ENCODE data around the gene NPTN. TPM values are rescaled to one million over a fixed set of nuclear protein-coding genes. Genes with fewer than 3 reads are reported as not detected.

NPTN gene
- total and polyA plus RNA-seq, 2 of the 13 experiments (the other 11 are each of a cell fraction or from before 2014, with no cell fraction given): 78.0 to 110 TPM

DNA sequence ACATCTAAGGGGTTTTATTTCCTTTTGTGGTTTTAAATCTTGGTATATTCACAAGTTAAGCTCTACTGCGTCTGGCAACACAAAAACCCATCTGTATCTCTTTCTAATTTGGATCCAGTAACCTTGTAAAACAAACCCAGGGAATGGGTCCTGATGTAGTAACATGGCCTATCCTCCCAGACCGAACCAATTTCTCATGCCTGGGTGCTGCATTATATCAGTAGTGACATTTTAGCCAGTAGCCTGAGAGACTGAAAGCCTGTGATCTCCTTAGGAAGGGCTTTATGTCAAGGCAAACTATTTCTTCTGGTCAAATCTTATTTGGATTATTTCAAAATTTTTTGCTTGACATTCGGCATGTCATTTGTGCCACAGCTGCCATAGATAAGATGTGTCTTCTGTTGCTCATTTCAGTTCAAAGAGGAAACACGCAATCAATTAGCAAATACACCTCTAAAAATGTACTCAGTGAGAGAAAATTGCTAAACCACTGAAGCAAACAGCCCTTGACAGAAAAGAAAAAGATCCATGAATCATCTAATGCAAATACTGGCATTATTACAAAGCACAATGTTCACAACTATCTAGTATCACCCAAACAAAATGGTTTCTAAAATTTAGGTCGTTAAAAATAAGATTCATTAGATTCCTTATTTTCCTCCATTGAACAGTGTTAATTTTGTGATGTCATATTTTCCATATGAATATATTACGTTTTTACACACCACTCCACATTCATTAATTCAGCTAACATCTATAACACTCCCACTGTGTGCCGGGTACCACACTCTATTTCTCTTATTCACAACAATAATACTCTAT is 4.0 kb downstream of the NPTN start (continued):
- TF ChIP-seq, protein P1, sequence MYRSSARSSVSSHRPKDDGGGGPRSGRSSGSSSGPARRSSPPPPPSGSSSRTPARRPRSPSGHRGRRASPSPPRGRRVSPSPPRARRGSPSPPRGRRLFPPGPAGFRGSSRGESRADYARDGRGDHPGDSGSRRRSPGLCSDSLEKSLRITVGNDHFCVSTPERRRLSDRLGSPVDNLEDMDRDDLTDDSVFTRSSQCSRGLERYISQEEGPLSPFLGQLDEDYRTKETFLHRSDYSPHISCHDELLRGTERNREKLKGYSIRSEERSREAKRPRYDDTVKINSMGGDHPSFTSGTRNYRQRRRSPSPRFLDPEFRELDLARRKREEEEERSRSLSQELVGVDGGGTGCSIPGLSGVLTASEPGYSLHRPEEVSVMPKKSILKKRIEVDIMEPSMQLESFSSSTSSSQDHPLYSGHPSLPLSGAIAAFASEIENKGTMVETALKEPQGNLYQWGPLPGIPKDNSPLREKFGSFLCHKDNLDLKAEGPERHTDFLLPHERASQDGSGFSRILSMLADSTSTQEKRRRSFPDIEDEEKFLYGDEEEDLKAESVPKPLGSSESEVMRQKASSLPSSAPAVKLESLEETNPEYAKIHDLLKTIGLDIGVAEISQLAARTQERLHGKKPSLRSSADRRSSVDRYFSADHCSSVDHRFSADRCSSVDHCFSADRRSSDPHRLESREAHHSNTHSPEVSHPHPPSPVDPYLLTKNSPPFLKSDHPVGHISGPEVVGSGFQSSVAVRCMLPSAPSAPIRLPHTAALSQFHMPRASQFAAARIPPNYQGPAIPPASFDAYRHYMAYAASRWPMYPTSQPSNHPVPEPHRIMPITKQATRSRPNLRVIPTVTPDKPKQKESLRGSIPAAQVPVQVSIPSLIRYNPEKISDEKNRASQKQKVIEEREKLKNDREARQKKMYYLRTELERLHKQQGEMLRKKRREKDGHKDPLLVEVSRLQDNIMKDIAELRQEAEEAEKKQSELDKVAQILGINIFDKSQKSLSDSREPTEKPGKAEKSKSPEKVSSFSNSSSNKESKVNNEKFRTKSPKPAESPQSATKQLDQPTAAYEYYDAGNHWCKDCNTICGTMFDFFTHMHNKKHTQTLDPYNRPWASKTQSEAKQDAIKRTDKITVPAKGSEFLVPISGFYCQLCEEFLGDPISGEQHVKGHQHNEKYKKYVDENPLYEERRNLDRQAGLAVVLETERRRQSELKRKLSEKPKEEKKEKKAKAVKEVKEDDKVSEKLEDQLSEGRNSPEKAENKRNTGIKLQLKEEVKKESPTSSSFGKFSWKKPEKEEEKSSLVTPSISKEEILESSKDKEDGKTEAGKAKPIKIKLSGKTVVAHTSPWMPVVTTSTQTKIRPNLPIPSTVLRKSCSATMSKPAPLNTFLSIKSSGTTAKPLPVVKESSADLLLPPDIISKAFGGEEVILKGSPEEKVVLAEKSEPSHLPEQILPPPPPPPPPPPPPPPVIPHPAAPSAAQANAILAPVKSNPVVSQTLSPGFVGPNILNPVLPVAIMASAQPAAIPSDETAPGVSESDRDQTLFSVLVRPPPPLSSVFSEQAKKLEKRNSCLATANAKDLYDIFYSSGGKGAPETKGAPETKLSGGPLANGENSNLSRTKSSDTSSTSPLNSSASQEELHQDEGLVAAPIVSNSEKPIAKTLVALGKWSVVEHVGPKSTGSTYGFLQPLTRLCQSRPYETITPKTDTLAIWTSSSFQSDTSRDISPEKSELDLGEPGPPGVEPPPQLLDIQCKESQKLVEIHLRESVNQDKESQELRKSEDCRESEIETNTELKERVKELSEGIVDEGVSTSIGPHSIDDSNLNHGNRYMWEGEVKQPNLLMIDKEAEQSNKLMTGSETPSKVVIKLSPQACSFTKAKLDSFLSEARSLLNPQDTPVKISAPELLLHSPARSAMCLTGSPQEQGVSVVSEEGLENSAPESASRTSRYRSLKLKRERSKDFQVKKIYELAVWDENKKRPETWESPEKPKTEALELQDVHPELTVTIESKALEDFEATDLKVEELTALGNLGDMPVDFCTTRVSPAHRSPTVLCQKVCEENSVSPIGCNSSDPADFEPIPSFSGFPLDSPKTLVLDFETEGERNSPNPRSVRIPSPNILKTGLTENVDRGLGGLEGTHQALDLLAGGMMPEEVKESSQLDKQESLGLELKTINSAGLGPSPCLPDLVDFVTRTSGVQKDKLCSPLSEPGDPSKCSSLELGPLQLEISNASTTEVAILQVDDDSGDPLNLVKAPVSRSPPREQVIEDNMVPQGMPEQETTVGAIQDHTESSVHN (CRISPR knock-in tag; IDR thresholded peaks at IDR 0.05): no peak
- TF ChIP-seq SALL2 (CRISPR knock-in tag; IDR thresholded peaks at IDR 0.05) (no peak), ZNF816 (CRISPR knock-in tag; IDR thresholded peaks at IDR 0.05; ENCODE audit: borderline replicate concordance) (no peak), POLR2AphosphoS5 (IDR thresholded peaks at IDR 0.05; ENCODE audit: low read depth, low read length) (no peak), BHLHE40 (IDR thresholded peaks at IDR 0.05; ENCODE audit: low read length) (no peak), ZNF256 (CRISPR knock-in tag; conservative IDR thresholded peaks at IDR 0.05) (no peak), BRD4 (CRISPR knock-in tag; IDR thresholded peaks at IDR 0.05) (no peak), TARDBP (CRISPR knock-in tag; IDR thresholded peaks at IDR 0.05) (no peak), TCF7L2 (IDR thresholded peaks at IDR 0.05; ENCODE audit: low read depth, low read length) (peak; percentile 42; the same call in 1 of the 2 replicates), CREB1 (IDR thresholded peaks at IDR 0.05) (peak; percentile 42), CREB1 (CRISPR knock-in tag; IDR thresholded peaks at IDR 0.05) (peak; percentile 63; the same call in 1 of the 2 replicates), TFDP2 (CRISPR knock-in tag; IDR thresholded peaks at IDR 0.05) (no peak), CEBPG (CRISPR knock-in tag; IDR thresholded peaks at IDR 0.05) (peak; percentile 60), STAT5B (CRISPR knock-in tag; IDR thresholded peaks at IDR 0.05) (no peak), CC2D1A (CRISPR knock-in tag; IDR thresholded peaks at IDR 0.05) (no peak)
- TF ChIP-seq, protein P2, sequence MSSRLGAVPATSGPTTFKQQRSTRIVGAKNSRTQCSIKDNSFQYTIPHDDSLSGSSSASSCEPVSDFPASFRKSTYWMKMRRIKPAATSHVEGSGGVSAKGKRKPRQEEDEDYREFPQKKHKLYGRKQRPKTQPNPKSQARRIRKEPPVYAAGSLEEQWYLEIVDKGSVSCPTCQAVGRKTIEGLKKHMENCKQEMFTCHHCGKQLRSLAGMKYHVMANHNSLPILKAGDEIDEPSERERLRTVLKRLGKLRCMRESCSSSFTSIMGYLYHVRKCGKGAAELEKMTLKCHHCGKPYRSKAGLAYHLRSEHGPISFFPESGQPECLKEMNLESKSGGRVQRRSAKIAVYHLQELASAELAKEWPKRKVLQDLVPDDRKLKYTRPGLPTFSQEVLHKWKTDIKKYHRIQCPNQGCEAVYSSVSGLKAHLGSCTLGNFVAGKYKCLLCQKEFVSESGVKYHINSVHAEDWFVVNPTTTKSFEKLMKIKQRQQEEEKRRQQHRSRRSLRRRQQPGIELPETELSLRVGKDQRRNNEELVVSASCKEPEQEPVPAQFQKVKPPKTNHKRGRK (CRISPR knock-in tag; IDR thresholded peaks at IDR 0.05): no peak
- TF ChIP-seq, protein P3, sequence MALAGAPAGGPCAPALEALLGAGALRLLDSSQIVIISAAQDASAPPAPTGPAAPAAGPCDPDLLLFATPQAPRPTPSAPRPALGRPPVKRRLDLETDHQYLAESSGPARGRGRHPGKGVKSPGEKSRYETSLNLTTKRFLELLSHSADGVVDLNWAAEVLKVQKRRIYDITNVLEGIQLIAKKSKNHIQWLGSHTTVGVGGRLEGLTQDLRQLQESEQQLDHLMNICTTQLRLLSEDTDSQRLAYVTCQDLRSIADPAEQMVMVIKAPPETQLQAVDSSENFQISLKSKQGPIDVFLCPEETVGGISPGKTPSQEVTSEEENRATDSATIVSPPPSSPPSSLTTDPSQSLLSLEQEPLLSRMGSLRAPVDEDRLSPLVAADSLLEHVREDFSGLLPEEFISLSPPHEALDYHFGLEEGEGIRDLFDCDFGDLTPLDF (CRISPR knock-in tag; IDR thresholded peaks at IDR 0.05): no peak

Data from HepG2 (cell line).